ENCODE data around the gene FSTL4. TPM values are rescaled to one million over a fixed set of nuclear protein-coding genes. Genes with fewer than 3 reads are reported as not detected.

FSTL4 gene
- total RNA-seq, 4 donors from 2014 or later = 0.41 TPM; not detected in 3

DNA sequence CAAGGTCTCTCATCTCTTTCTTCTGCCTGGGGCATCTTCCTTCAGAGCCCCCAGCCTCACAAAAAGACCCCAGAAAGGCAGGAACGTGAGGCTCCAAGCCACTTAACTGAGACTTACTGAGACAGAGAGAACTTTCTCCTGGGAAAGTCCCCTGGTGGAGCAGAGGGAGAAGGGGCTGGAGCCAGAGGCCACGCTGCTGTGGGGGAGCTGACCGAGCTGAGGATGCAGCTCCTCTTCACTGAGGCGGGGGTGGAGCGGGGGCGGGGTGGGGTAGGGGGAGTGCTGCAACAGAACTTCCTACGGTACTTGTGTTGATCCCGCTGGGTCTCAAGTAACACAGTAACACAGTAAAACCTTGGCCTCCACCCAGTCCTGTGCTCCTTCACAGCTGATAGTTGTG lies 204.0 kb downstream of the FSTL4 start:
- Histone ChIP-seq H3K27ac (no peak overlapping the region), H3K36me3 (no peaks in the 10 kb centered on the region), H3K27me3 (no peaks in the 10 kb centered on the region), H3K4me1 (no peaks in the 10 kb centered on the region), H3K4me3 (no peak overlapping the region), H3K9me3 (no peaks in the 10 kb centered on the region)
- intact Hi-C loops (cut with DNase I; ENCODE audit: low total_unique reads) = no loop called here
- no peak for TF ChIP-seq POLR2A (IDR thresholded peaks at IDR 0.05)
- no peak for TF ChIP-seq CTCF (IDR thresholded peaks at IDR 0.05)
- DNase-seq = no peak

DNA sequence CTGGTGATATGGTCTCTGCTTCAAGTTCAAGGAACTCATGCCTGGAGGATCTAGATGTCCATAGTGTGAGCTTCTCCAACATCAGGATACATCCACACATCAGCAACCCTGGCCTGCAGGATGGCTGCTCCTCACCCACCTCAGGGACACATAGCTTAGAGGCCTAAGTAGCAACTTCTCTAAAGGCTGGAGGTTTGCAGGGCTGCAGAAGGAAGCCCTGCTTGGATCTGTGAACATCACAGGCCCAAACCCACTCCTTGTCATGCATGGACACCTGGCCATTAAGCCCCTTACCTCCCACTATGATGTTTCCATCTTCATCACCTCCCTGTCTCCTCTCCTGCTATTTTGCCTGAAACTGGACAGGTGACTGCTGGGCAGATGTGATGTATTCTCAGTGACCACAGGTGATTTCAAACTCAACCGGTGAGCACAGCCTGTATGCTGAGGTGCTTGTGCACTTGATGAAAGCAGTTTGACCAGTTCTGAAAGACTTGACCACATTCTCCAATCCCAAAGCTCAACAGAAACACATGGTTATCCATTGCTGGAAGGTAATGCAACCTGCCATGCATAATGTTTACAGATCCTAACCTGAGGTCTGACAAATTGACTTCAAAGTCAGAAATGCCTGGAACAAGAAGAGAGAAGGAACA lies 205.2 kb downstream of the FSTL4 start:
- Histone ChIP-seq H3K36me3 (no peaks in the 10 kb centered on the region), H3K4me1 (no peaks in the 10 kb centered on the region), H3K4me3 (no peak overlapping the region), H3K27me3 (no peaks in the 10 kb centered on the region), H3K9me3 (no peaks in the 10 kb centered on the region), H3K27ac (no peak overlapping the region)
- intact Hi-C loops (cut with DNase I; ENCODE audit: low total_unique reads) = no loop called here
- no peak for TF ChIP-seq CTCF (IDR thresholded peaks at IDR 0.05)
- no peak for TF ChIP-seq POLR2A (IDR thresholded peaks at IDR 0.05)
- no peak for DNase-seq

- Histone ChIP-seq H3K27ac (no peak overlapping the region), H3K27me3 (no peaks in the 10 kb centered on the region), H3K4me1 (no peaks in the 10 kb centered on the region), H3K36me3 (no peaks in the 10 kb centered on the region), H3K4me3 (no peak overlapping the region), H3K9me3 (no peaks in the 10 kb centered on the region)
- DNase-seq = no peak
- TF ChIP-seq POLR2A (IDR thresholded peaks at IDR 0.05) (no peak), CTCF (IDR thresholded peaks at IDR 0.05) (no peak)
- intact Hi-C loops (cut with DNase I; ENCODE audit: low total_unique reads) = no loop called here
Measured at GRCh38 chr5:133406208-133406976, 205.9 kb downstream of the FSTL4 start.

DNA sequence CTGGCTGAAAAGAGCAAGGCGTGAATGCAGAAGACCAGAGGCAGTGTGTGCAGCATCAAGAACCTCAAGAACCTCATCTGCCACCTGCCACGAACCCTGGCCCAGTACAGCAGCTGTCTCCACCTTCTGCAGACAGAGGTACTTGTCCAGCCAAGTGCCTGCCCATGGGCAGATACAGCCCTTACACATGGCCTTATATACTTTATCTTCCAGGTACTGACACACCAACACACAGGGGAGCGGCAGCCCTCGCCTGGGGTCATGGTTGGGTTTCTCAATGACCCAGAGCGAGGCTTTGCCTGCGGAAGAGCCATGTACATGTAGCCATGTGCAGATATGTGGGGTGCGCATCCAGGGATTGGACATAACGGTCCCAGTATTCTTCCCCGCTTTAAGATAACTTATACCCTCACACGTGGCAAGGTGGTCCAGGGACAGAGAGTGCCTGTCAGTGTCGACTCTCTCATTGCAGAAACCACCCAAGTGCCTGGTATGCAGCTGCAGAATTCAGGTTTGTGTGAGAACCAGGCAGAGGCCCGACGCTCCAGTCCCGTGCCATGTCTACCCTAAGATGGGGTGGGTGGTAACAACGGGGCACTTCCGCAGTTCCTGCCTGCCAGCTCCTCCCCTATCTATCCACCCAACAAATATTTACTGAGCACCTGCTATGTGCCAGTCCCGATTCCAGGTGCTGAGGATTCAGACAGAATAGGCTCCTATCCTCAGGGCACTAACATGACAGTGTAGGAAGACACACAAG lies 206.9 kb downstream of the FSTL4 start:
- H3K4me1 ChIP-seq = no peaks in the 10 kb centered on the region
- no peaks in the 10 kb centered on the region for H3K9me3 ChIP-seq
- no peaks in the 10 kb centered on the region for H3K27me3 ChIP-seq
- H3K27ac ChIP-seq = no peak overlapping the region
- TF ChIP-seq POLR2A (IDR thresholded peaks at IDR 0.05) (no peak), CTCF (IDR thresholded peaks at IDR 0.05) (no peak)
- intact Hi-C loops (cut with DNase I; ENCODE audit: low total_unique reads) = no loop called here
- H3K4me3 ChIP-seq = no peak overlapping the region
- DNase-seq = no peak
- no peaks in the 10 kb centered on the region for H3K36me3 ChIP-seq

- no peaks in the 10 kb centered on the region for H3K9me3 ChIP-seq
- DNase-seq = no peak
- intact Hi-C loops (cut with DNase I; ENCODE audit: low total_unique reads) = no loop called here
- no peaks in the 10 kb centered on the region for H3K4me1 ChIP-seq
- TF ChIP-seq POLR2A (IDR thresholded peaks at IDR 0.05) (no peak), CTCF (IDR thresholded peaks at IDR 0.05) (no peak)
- no peaks in the 10 kb centered on the region for H3K36me3 ChIP-seq
- no peak overlapping the region for H3K27ac ChIP-seq
- H3K27me3 ChIP-seq = no peaks in the 10 kb centered on the region
- no peak overlapping the region for H3K4me3 ChIP-seq
Measured at GRCh38 chr5:133404724-133405123, 207.6 kb downstream of the FSTL4 start.

Measured in uterus (tissue), 4 donors.